Measurements from ENCODE around the gene CLDN16. TPM values are rescaled to one million over a fixed set of nuclear protein-coding genes. Genes with fewer than 3 reads are reported as not detected.

The CLDN16 gene
- total and polyA plus RNA-seq, 2 donors (not counting 1 experiment from before 2014, with no cell fraction given) = not detected

DNA sequence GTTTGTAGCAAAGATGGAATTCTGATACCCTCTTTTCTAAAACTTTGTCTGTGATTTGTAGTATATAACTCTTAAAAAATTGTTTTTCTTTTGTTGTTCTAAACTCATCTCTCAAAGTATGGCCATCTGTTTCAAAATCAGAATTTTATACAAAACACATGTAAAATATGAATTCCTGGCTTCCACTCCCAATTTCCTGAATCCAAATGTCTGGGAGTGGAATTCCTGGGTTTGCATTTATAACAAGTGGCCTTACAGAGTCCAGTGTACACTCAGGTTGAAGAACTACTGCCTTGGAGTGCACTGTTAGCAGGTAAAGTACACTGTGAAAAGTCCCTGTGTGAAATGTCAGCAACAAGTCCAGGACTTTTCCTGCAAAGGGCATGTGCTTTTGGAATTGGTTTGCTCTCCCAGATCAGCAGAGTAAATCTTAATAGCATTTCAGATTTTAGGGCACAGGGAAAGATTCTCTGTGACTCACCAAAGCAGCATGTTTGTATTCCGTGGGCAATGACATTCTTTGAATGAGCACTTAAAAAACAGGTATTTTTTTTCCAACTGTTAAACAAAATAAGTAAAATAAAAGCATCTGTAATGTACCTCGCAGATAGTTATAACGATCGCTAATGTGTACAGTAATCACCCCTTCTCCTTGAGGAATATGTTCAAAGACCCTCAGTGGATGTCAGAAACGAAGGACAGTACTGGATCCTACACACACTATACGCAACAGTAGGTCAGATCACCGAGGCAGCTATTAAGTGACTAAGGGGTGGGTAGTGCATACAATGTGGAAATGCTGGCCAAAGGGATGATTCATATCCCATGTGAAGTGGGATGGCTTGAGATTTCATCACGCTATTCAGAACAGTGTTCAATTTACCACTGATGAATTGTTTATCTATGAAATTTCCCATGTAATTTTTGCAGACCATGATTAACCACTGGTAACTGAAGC, 2.0 kb upstream of the CLDN16 start:
- no peaks in the 10 kb centered on the region for H4K20me1 ChIP-seq (ENCODE audit: control insufficient read depth, insufficient read depth, low read length, poor library complexity, severe bottlenecking)
- H3K27ac Mint-ChIP-seq = no peak overlapping the region
- H3K36me3 ChIP-seq (replicated peaks in 1 of 2; ENCODE audit: control extremely low read depth in 1 of 2, control insufficient read depth in 1 of 2, extremely low read depth in 1 of 2, insufficient read depth in 2 of 2, low read length in 1 of 2) = no peaks in the 10 kb centered on the region
- intact Hi-C loops (cut with micrococcal nuclease) = no loop called here
- H3K27ac ChIP-seq (ENCODE audit: low read length in 2 of 2) = no peak overlapping the region
- H3K27me3 Mint-ChIP-seq = peaks cover 4% of the 10 kb centered on the region
- H3K4me3 ChIP-seq (ENCODE audit: control extremely low read depth in 1 of 5, extremely low read depth in 1 of 5, insufficient read depth in 1 of 5, low read depth in 2 of 5, low read length in 4 of 5) = no peak overlapping the region
- no peaks in the 10 kb centered on the region for H3K4me1 ChIP-seq (ENCODE audit: control insufficient read depth in 2 of 2, insufficient read depth in 2 of 2, low read length in 2 of 2)
- H3K27me3 ChIP-seq (replicated peaks in 1 of 4; ENCODE audit: control extremely low read depth in 1 of 4, control insufficient read depth in 3 of 4, insufficient read depth in 4 of 4, low read length in 3 of 4) = no peaks in the 10 kb centered on the region
- H3K9me3 Mint-ChIP-seq (ENCODE audit: insufficient read depth) = no peaks in the 10 kb centered on the region
- H2AFZ ChIP-seq (ENCODE audit: insufficient read depth, low read depth, low read length, poor library complexity, severe bottlenecking) = no peak overlapping the region
- 94% methylated on average over 3 of the region's 8 CpGs for WGBS (ENCODE audit: insufficient coverage)
- H3K4me1 Mint-ChIP-seq = no peaks in the 10 kb centered on the region
- ATAC-seq (ENCODE audit: low read depth) = no peak
- no peaks in the 10 kb centered on the region for H3K79me2 ChIP-seq (ENCODE audit: control insufficient read depth, insufficient read depth, low read length)
- no peak overlapping the region for H3K4me3 Mint-ChIP-seq
- TF ChIP-seq CTCF (IDR thresholded peaks at IDR 0.05) = no peak
- no peak for TF ChIP-seq EZH2 (IDR thresholded peaks at IDR 0.05; ENCODE audit: borderline replicate concordance, insufficient read depth, low read depth, low read length, poor library complexity, severe bottlenecking)
- H3K4me2 ChIP-seq (replicated peaks; ENCODE audit: low read depth, low read length, poor library complexity, severe bottlenecking) = no peak overlapping the region
- no peaks in the 10 kb centered on the region for H3K9me3 ChIP-seq (ENCODE audit: control extremely low read depth in 1 of 3, control insufficient read depth in 2 of 3, insufficient read depth in 1 of 3, low read length in 2 of 3)
- ChIA-PET POLR2A (no interaction called here), CTCF (no interaction called here)
- H3K9ac ChIP-seq (ENCODE audit: low read length) = no peak overlapping the region
- no peak for DNase-seq

DNA sequence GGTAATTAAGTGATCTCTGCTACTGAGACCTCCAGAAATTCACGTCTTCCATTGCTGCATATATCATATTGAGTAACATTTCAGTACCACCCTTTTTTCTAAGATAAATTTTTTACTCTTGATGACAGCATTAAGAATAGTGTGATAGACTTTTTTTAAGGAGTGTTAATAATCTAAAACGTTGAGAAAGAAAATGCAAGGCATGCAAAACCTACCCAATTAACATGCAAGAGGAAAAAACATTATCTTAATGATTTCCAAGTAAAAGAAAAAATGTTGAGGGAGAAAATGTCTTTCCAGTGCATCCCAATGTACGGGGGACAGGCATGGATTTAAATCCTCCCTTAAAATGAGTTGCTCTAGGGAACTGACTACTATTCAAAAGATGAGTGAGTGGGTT, 740 bp downstream of the CLDN16 start:
- Histone ChIP-seq H3K79me2 (ENCODE audit: control insufficient read depth, insufficient read depth, low read length) (no peaks in the 10 kb centered on the region), H3K9me3 (ENCODE audit: control extremely low read depth in 1 of 3, control insufficient read depth in 2 of 3, insufficient read depth in 1 of 3, low read length in 2 of 3) (no peaks in the 10 kb centered on the region), H3K36me3 (replicated peaks in 1 of 2; ENCODE audit: control extremely low read depth in 1 of 2, control insufficient read depth in 1 of 2, extremely low read depth in 1 of 2, insufficient read depth in 2 of 2, low read length in 1 of 2) (no peaks in the 10 kb centered on the region), H3K4me2 (replicated peaks; ENCODE audit: low read depth, low read length, poor library complexity, severe bottlenecking) (no peak overlapping the region), H3K4me1 (ENCODE audit: control insufficient read depth in 2 of 2, insufficient read depth in 2 of 2, low read length in 2 of 2) (no peaks in the 10 kb centered on the region), H3K4me3 (ENCODE audit: control extremely low read depth in 1 of 5, extremely low read depth in 1 of 5, insufficient read depth in 1 of 5, low read depth in 2 of 5, low read length in 4 of 5) (no peak overlapping the region), H2AFZ (ENCODE audit: insufficient read depth, low read depth, low read length, poor library complexity, severe bottlenecking) (no peak overlapping the region), H3K9ac (ENCODE audit: low read length) (no peak overlapping the region), H4K20me1 (ENCODE audit: control insufficient read depth, insufficient read depth, low read length, poor library complexity, severe bottlenecking) (no peaks in the 10 kb centered on the region), H3K27me3 (replicated peaks in 1 of 4; ENCODE audit: control extremely low read depth in 1 of 4, control insufficient read depth in 3 of 4, insufficient read depth in 4 of 4, low read length in 3 of 4) (no peaks in the 10 kb centered on the region), H3K27ac (ENCODE audit: low read length in 2 of 2) (no peak overlapping the region)
- H3K9me3 Mint-ChIP-seq (ENCODE audit: insufficient read depth) = no peaks in the 10 kb centered on the region
- TF ChIP-seq CTCF (IDR thresholded peaks at IDR 0.05) (no peak), EZH2 (IDR thresholded peaks at IDR 0.05; ENCODE audit: borderline replicate concordance, insufficient read depth, low read depth, low read length, poor library complexity, severe bottlenecking) (no peak)
- ATAC-seq (ENCODE audit: low read depth) (no peak), DNase-seq (no peak)
- intact Hi-C loops (cut with micrococcal nuclease) = no loop called here
- H3K27ac Mint-ChIP-seq = no peak overlapping the region
- H3K27me3 Mint-ChIP-seq = peaks cover 4% of the 10 kb centered on the region
- POLR2A ChIA-PET = no interaction called here
- CTCF ChIA-PET = no interaction called here
- no peak overlapping the region for H3K4me3 Mint-ChIP-seq
- WGBS (ENCODE audit: insufficient coverage) = no CpG with 5 or more reads among the region's 3 CpGs
- H3K4me1 Mint-ChIP-seq = no peaks in the 10 kb centered on the region

Data from B cell (primary cell).